K562 (cell line): ENCODE data around the gene FAM151A. TPM values are rescaled to one million over a fixed set of nuclear protein-coding genes. Genes with fewer than 3 reads are reported as not detected.

Source experiments
- ATAC-seq: fragments of 200-7000 bp; cut with Tn5 transposase; 3 replicates; pipeline ENCODE4 v1.9.1; 2020; ENCODE audit warnings: moderate library complexity
- Bru-seq: library from RNA; stranded (reverse); fragments of 400-500 nt; gene quantifications from one replicate; lab custom pipeline; 2021; lab: Mats Ljungman, UMichigan
- BruChase-seq, 2 experiments: library from RNA; stranded (reverse); fragments of 400-500 nt; gene quantifications; one replicate each; lab custom pipeline; 2021; lab: Mats Ljungman, UMichigan
- BruUV-seq: library from RNA; stranded (reverse); fragments of 400-500 nt; replicated peaks from 2 replicates; lab custom pipeline; 2021; lab: Mats Ljungman, UMichigan
- CTCF ChIA-PET: fragments of 300-600 bp; formaldehyde crosslinking; extraction: SDS; loops from one replicate; lab custom pipeline; 2021; ENCODE audit warnings: low intra/inter-chr PET ratio; lab: Yijun Ruan, JAX
- POLR2A ChIA-PET: fragments of 300-600, 350-650 bp; sonication (Branson Sonifier 250); formaldehyde crosslinking; extraction: SDS; loops from one replicate; lab custom pipeline; 2021; ENCODE audit warnings: antibody characterized with exemption, inconsistent platforms; lab: Yijun Ruan, JAX
- DNase-seq, 4 experiments: peaks; one replicate each; pipeline versions ENCODE4 v3.0.0 to v3.0.0-alpha.2; 2011 to 2018; ENCODE audit warnings: low spot score in 3 of 4, mixed read lengths in 3 of 4; ENCODE audit errors: extremely low read depth in 1 of 4
- FAIRE-seq: peaks from 2 replicates; lab custom pipeline; 2011; peaks lifted over from hg19 to GRCh38; lab: Jason Lieb, UNC
- H2AFZ ChIP-seq: 2 replicates; pipeline ENCODE4 v1.6.0; 2011; ENCODE audit warnings: low read depth, low read length, control low read depth, inconsistent platforms
- H3K27ac ChIP-seq: fragments of 200-600 bp; 3 replicates; pipeline ENCODE4 v1.8.0; 2011; ENCODE audit warnings: low read depth, mild to moderate bottlenecking, control low read depth, inconsistent platforms, low read length, moderate library complexity, mixed read lengths; ENCODE audit errors: extremely low read depth
- H3K27me3 ChIP-seq, 2 experiments: fragments of 300-600 bp in 1 of 2; 2 replicates in 1 of 2; 3 replicates in 1 of 2; pipeline versions ENCODE4 v1.6.0 to v1.8.0; 2011; ENCODE audit warnings: inconsistent platforms in 2 of 2, low read length in 2 of 2, mild to moderate bottlenecking in 1 of 2, mixed read lengths in 1 of 2, moderate library complexity in 1 of 2; ENCODE audit not compliant: control insufficient read depth in 2 of 2, insufficient read depth in 2 of 2
- H3K36me3 ChIP-seq: fragments of 300-600 bp; 3 replicates; pipeline ENCODE4 v1.8.0; 2011; ENCODE audit warnings: mild to moderate bottlenecking, low read length, inconsistent platforms; ENCODE audit not compliant: control insufficient read depth, insufficient read depth
- H3K4me1 ChIP-seq, 2 experiments: fragments of 200-600 bp in 1 of 2; replicated peaks in 1 of 2; 2 replicates in 1 of 2; 3 replicates in 1 of 2; pipeline versions ENCODE4 v1.5.1 to v1.8.0; 2011; ENCODE audit warnings: inconsistent platforms in 2 of 2, low read length in 2 of 2, mild to moderate bottlenecking in 1 of 2, mixed read lengths in 1 of 2, moderate library complexity in 1 of 2; ENCODE audit not compliant: control insufficient read depth in 2 of 2, insufficient read depth in 2 of 2
- H3K4me2 ChIP-seq: 2 replicates; pipeline ENCODE4 v1.6.1; 2011; ENCODE audit warnings: low read length, control low read depth, inconsistent platforms, mixed read lengths; ENCODE audit not compliant: insufficient read depth
- H3K4me3 ChIP-seq: fragments of 200-600 bp; sonication (generic), shearing (Covaris generic); 2 replicates; pipeline ENCODE4 v1.5.1; 2016; ENCODE audit warnings: control low read depth, inconsistent platforms
- H3K79me2 ChIP-seq: fragments of 200-600 bp; 3 replicates; pipeline ENCODE4 v1.8.0; 2011; ENCODE audit warnings: low read length, inconsistent platforms; ENCODE audit not compliant: control insufficient read depth, insufficient read depth
- H3K9ac ChIP-seq, 2 experiments: 2 replicates each; pipeline versions ENCODE4 v1.6.0 to v1.6.1; 2011; ENCODE audit warnings: low read depth in 2 of 2, low read length in 2 of 2, control low read depth in 1 of 2, inconsistent platforms in 1 of 2, mild to moderate bottlenecking in 1 of 2, mixed read lengths in 1 of 2; ENCODE audit not compliant: insufficient read depth in 1 of 2
- H3K9me1 ChIP-seq: one replicate; pipeline ENCODE4 v1.6.0; 2011; ENCODE audit warnings: inconsistent platforms, mild to moderate bottlenecking, low read length, moderate library complexity; ENCODE audit not compliant: control insufficient read depth, insufficient read depth
- H3K9me3 ChIP-seq: replicated peaks from 2 replicates; pipeline ENCODE4 v1.5.1; 2011; ENCODE audit warnings: low read depth, low read length, inconsistent platforms; ENCODE audit not compliant: control insufficient read depth, insufficient read depth
- H4K20me1 ChIP-seq: replicated peaks from 2 replicates; pipeline ENCODE4 v1.6.1; 2011; ENCODE audit warnings: low read length, inconsistent platforms, mixed read lengths; ENCODE audit not compliant: control insufficient read depth, insufficient read depth
- BRF1 ChIP-seq: IDR thresholded peaks from 3 replicates; pipeline ENCODE4 v1.6.1; 2011; ENCODE audit warnings: borderline replicate concordance, mild to moderate bottlenecking; ENCODE audit not compliant: insufficient read length; ENCODE audit errors: extremely low read depth
- JUN ChIP-seq, 2 experiments: sonication (generic) in 1 of 2; formaldehyde crosslinking in 1 of 2; IDR thresholded peaks; 2 replicates each; pipeline versions ENCODE4 v1.6.1 to v1.8.0; 2012 to 2022; ENCODE audit warnings: borderline replicate concordance in 2 of 2, mild to moderate bottlenecking in 2 of 2, improper control_type of control experiment in 1 of 2, low read depth in 1 of 2, low read length in 1 of 2, missing genetic modification reagents in 1 of 2
- WGBS: fragments of 100-300 bp; shearing (Covaris generic); methylation state at CpG from one replicate; pipeline ENCODE4 v1.1.6; 2016; ENCODE audit warnings: low coverage, mixed read lengths; ENCODE audit not compliant: insufficient coverage; ENCODE audit errors: missing lambda C conversion rate; 5-methylcytosine and 5-hydroxymethylcytosine counted together
- in situ Hi-C: fragments of 300-500 bp; cut with MboI; formaldehyde crosslinking; loops from 4 replicates; pipeline ENCODE4 v1.15.0; 2018; ENCODE audit warnings: inconsistent platforms, mixed read lengths
- intact Hi-C: fragments of 100-400 bp; cut with micrococcal nuclease; formaldehyde crosslinking; loops from 2 replicates; pipeline ENCODE4 v1.14.2; 2022
- long read RNA-seq, 3 experiments: library from polyadenylated mRNA in 2 of 3; library from RNA in 1 of 3; unstranded in 2 of 3; stranded (forward) in 1 of 3; transcript quantifications; one replicate each; pipeline ENCODE4 v2.0.0, GENCODE V29; 2019 to 2022
- polyA minus RNA-seq, 3 experiments: library from RNA; depleted of rRNA, polyadenylated mRNA; stranded (reverse); fragments of >200 nt; gene quantifications; 2 replicates each; pipeline ENCODE4 v1.2.3, GENCODE V29; 2011
- polyA plus RNA-seq, 8 experiments: library from polyadenylated mRNA; depleted of rRNA in 4 of 8; stranded (reverse) in 5 of 8; unstranded in 3 of 8; fragments of >200 nt; fragmentation: Nextera tagmentation in 2 of 8; fragmentation: Illumina TruSeq in 1 of 8; extraction: Ambion mirVana in 2 of 8; extraction: Trizol in 1 of 8; gene quantifications; 2 replicates each; pipeline versions ENCODE4 v1.2.1 to v1.2.3, GENCODE V29; 2011 to 2014; ENCODE audit warnings: inconsistent platforms in 1 of 8, missing spikeins in 1 of 8
- total RNA-seq, 7 experiments: library from RNA; depleted of rRNA in 6 of 7; stranded (reverse); fragments of >200 nt in 6 of 7; fragmentation: Illumina TruSeq in 2 of 7; extraction: Trizol in 2 of 7; gene quantifications; 2 replicates each; pipeline versions ENCODE4 v1.2.1 to v1.2.3, GENCODE V29; 2011 to 2021; ENCODE audit warnings: low replicate concordance in 1 of 7

Gene FAM151A
- not detected in 2 replicates for total RNA-seq (2011; cell fraction: chromatin; rRNA removed; ENCODE audit: low replicate concordance)
- not detected in 2 replicates for total RNA-seq (2011; cell fraction: nucleolus; rRNA removed)
- not detected in 2 replicates for total RNA-seq (2011; cell fraction: nucleoplasm; rRNA removed)
- total RNA-seq (2014; rRNA removed) (not detected in 2 replicates), total RNA-seq (2014; rRNA removed; fragmentation: Illumina TruSeq; extraction: Trizol) (not detected in 2 replicates), total RNA-seq (2015; rRNA removed; fragmentation: Illumina TruSeq; extraction: Trizol) (not detected in 2 replicates), total RNA-seq (2021) (not detected in 2 replicates), polyA plus RNA-seq (2011; rRNA removed) (not detected in 2 replicates), polyA plus RNA-seq (2014; fragmentation: Illumina TruSeq; extraction: Trizol) (not detected in 2 replicates), polyA plus RNA-seq (2014; fragmentation: Nextera tagmentation; extraction: Ambion mirVana) (not detected), polyA plus RNA-seq (2014; rRNA removed) (not detected in 2 replicates), polyA minus RNA-seq (2011; rRNA and poly(A)+ RNA removed) (not detected in 2 replicates), Bru-seq, nascent RNA (not detected), BruChase-seq, experiment 1, labeled RNA remaining after a 2-hour chase (percentile 7 among the genes with signal in this experiment), BruChase-seq, experiment 2, labeled RNA remaining after a 6-hour chase (not detected)
- polyA plus RNA-seq (2011; cell fraction: cytosol; rRNA removed): 0.04 TPM in 1 of 2 replicates, not detected in the other
- polyA plus RNA-seq (2011; cell fraction: nucleus; rRNA removed): not detected in 2 replicates
- polyA plus RNA-seq (2012): not detected in 2 replicates
- polyA minus RNA-seq (2011; cell fraction: cytosol; rRNA and poly(A)+ RNA removed): not detected in 2 replicates
- polyA minus RNA-seq (2011; cell fraction: nucleus; rRNA and poly(A)+ RNA removed): not detected in 2 replicates
- long read RNA-seq, experiment 1: 0 reads
- long read RNA-seq, experiment 2: 0 reads
- long read RNA-seq, experiment 3: 0 reads

GRCh38 chr1:54623216-54624007 lies at the start of gene FAM151A:
Gene FAM151A (minus strand): TSS chr1:54623525. CDS start chr1:54623395, 130 bp downstream.
- BruUV-seq: no TSS peak
- FAIRE-seq: no peak

More at GRCh38 chr1:54623216-54624007, at the start of gene FAM151A:
- ChIA-PET CTCF (no interaction called here), POLR2A (no interaction called here)
- ATAC-seq (no peak; the same call in 1 of the 3 replicates), DNase-seq (no peak)
- TF ChIP-seq BRF1: no peak
- TF ChIP-seq JUN (IDR thresholded peaks at IDR 0.05; ENCODE audit: borderline replicate concordance, low read depth, low read length): no peak
- no peak for TF ChIP-seq JUN (CRISPR knock-in tag; IDR thresholded peaks at IDR 0.05; ENCODE audit: borderline replicate concordance)
- no peaks in the 10 kb centered on the region for H3K9me3 ChIP-seq
- no peak within 1 kb of the TSS for H2AFZ ChIP-seq
- peaks cover 24 to 60% of the 10 kb centered on the region in 2 experiments for H3K27me3 ChIP-seq
- no peak within 1 kb of the TSS for H3K27ac ChIP-seq
- H4K20me1 ChIP-seq: no peaks in the 10 kb centered on the region
- in situ Hi-C loops: no loop called here
- H3K4me3 ChIP-seq: no peak within 1 kb of the TSS
- WGBS: 18% methylated on average over 17 of the region's 18 CpGs
- H3K9me1 ChIP-seq: no peaks in the 10 kb centered on the region
- no peak within 1 kb of the TSS for H3K4me2 ChIP-seq
- no peaks in the 10 kb centered on the region for H3K36me3 ChIP-seq
- no peaks in the 10 kb centered on the region for H3K79me2 ChIP-seq
- H3K4me1 ChIP-seq: no peaks in the 10 kb centered on the region
- no peak within 1 kb of the TSS for H3K9ac ChIP-seq
- intact Hi-C loops: no loop called here
